HG03280 (cell line): ENCODE measurements around the gene PARD3.

Experiments used
- ATAC-seq: cut with Tn5 transposase; IDR thresholded peaks from one replicate; pipeline ENCODE4 v1.9.1; 2021; ENCODE audit warnings: mild to moderate bottlenecking, moderate library complexity; ENCODE audit not compliant: unreplicated experiment

Gene PARD3

DNA sequence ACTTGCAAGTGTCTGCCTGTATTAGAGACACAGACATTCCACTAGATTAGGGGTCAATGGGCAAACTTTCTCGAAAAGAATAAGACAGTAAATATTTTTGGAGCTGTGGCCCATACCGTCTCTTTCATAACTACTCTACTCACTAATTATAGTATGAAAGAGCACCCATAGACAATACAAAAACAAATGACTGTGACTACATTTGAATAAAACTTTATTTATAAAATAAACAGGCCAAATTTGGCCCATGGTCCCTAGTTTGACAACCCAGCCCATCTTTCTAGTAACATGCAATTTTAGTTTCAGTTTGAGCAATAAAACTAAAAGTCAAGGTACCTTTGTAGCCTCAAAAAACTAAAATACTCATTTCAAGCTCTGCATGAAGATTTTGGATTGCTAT is 294.6 kb downstream of the PARD3 start:
- ATAC-seq: no peak

DNA sequence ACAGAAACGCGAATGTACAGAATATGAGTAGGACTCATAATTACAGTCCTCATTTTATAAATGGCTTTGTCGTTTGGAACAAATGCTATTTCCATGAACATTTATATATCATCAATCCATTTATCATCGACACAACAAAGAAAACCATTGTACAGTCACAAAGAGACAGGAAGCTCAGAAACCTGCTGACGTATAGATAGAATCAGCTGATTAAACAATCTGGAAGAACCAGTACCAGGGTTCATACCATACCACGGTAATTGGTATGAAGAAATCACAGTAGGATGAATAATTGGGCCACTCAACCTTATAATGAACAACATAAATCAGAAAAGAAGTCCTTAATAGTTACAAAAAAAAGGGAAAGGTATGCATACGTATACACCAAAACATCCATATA is 295.0 kb downstream of the PARD3 start:
- no peak for ATAC-seq

DNA sequence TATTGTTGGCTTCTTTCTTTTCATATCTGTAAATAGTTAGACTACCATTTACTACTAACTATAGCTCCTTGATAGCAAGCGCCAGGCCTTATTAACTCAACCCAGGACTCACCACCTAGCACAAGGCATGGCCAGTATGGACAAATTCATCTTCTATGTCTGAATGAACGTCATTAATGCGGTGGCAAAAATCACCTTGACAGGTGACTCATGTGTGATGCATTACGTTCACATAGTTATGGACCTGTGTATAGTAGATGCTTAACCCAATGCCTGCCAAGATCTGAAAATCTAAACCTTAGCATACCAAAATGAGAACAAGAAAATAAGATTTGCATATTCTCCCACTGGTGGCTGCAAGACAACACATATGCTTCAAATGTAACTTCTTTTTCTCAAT is 300.8 kb downstream of the PARD3 start:
- no peak for ATAC-seq

GRCh38 chr10:34513636-34514035 is 301.5 kb downstream of the PARD3 start:
- ATAC-seq: no peak

DNA sequence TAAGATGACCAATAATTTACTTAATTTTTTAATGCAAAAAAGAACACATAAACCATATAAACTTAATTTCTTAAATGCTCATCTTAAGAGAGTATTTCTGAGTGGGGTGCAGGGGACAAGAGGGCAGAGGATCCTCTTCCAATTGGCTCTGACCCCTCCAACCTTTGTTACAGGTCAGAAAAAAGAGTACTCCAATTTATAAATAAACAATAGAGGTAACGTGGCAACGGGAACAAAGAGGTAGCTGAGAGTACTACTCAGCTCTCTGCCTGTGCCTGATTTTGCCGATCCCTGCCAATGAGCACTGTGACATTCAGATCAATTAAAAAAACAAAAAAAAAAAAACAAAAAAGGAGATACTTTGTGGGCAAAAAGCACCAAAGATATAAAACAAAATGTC is 307.9 kb downstream of the PARD3 start:
- ATAC-seq: no peak

DNA sequence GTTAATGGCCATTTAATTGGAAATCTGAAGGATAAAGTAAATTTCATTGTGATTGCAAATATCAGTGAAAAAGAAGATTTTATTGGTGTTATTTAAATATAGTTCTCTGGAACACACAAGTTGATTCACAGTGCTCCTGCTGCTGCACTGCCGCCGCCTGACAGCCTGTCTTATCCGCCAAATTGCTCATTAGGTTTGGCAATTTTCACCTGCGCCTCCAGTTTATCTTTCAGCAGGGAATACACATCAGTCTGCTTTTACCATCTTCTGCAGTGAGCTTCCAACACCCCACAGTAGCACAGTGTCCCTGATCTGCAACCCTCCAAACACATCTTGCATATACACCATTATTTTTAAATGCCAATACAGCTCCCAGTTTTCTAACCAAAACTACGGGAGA is 308.3 kb downstream of the PARD3 start:
- ATAC-seq: no peak

DNA sequence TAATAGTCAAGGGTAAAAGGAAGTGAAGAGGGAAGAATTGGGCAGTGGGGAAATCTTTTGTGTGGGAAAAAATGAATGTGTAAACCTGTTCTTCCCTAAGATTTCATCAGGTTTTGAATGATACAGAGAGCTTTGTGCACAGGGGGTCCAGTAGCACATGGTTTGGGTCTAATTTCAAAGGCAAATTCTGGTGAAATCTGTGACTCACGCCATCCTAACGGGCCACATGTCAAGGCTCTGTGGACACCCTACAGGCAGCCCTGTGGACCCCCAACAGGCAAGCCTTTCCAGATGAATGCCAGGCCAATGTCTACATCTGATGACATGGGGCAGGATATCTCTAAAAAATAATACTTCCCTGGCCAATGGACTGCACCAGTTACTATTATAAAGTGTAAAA is 309.8 kb downstream of the PARD3 start:
- no peak for ATAC-seq

DNA sequence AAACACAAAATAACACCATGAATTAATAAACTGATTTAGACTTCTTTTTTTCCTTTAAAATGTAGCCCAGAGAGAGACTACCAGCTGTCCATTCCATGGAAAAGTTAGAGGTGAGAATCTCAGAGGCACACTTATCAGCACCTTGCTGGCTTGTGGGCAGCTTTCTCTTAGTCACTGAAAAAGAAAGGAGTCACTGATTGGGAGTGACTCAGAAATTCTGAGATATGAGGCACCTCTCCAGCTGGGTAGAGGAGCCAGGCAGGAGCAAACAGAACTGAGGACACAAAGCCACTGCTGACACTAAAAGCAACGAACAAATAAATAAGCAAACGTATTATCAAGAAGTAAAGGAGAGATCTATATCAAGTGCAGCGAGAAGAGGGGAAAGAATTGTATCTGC is 310.6 kb downstream of the PARD3 start:
- no peak for ATAC-seq

DNA sequence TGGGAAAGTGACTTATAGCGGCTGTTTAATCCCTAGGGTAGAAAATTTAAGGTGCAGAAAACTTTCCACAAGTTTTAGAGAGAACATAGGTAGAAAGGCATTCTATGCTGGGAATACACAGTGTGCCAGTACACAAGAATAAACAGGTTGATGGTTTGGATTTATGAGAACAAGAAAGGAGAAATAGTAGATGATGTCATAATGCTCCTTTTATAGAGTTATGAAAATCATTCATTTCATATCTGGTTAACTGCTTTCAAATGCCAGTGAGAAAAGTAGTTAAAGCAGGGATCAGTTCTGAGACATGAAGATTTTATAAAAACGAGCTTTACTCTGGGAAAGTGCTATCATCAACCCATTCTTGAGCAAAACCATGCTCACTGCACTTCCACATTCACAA is 311.4 kb downstream of the PARD3 start:
- no peak for ATAC-seq

DNA sequence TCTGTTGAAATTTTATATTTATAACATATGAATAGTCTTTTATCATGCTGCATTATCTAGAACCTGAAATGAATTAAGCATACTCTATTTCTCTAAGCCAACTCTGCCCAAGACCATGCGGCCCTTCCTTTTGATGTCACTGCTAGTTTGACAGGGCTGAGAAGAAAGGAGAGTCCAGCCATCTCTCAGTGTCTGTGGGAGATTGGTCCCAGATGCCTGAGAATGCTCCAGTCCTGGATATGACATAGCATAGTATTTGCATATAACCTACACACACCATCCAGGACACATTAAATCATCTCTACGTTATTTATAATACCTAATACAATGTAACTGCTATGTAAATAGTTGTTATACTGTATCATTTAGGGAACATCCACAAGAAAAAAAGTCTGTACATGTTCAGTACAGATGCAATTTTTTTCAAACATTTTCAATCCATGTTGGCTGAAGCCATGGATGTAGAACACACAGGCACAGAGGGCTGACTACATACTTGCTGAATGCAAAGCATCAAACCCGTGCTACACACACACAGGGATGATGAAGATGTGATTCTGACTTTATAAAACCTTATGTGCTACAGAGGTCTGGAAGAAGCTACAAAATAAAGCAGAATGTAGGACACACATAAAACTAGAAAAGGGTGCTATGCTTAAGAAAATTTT is 315.4 kb downstream of the PARD3 start:
- ATAC-seq: no peak

GRCh38 chr10:34498821-34499220 is 316.3 kb downstream of the PARD3 start:
- ATAC-seq: no peak

GRCh38 chr10:34495938-34496337 is 319.2 kb downstream of the PARD3 start:
- ATAC-seq: no peak

DNA sequence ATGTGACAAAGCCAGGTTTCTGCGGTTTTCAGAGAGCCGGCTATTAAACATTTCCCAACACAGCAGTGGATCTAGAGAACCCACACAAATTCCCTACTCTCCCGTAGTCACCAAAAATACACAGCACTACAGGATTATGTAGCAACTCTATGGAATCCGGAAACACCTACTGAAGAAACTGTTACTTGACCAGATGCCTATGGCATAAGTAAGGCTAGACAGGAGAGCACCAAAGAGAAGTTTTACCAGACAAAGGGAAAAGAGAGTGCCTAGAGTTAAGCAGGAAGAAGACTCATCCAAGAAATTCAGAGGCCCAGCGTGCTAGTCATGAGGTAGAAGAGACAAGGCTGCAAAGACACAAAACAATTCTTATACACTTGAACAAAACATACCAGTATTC is 321.1 kb downstream of the PARD3 start:
- no peak for ATAC-seq

DNA sequence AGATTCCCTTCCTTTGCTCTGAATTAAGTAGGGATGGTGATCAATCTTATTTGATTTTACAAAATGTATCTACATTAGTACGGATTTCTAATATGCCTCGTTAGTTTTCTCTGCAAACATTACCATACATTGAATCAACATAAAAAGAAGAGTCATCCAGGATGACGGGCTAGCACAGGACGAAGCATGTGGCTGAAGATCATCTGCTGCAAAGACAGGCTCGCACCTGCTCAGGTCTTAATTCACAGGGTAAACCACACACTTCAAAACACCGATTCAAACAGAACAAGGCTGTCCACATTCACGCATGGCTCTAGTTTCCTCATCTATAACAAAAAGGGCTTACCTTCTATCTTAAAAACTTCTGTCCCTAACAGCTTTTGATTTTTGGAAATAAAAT is 323.0 kb downstream of the PARD3 start:
- no peak for ATAC-seq

GRCh38 chr10:34491678-34492077 is 323.4 kb downstream of the PARD3 start:
- ATAC-seq: no peak

- ATAC-seq: no peak
These were observed 324.9 kb downstream of the PARD3 start for GRCh38 chr10:34489973-34490745.

DNA sequence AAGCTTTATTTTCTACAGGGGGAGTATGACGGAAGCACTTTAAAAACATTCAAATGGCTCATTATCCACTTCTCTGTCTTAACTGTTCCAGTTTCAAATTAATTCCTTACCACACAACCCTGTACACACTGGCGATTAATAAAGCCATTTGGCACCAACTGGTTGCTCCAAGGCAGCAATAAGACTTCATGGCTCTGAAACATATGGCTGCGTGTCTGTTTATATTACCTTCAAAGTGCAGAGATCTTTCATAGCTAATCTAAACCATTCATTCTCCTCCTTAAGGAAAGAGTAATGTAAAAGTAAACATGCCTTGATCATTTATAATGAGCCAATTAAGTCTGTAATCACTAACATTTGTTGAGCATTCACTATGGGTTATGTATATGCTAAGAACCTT is 325.7 kb downstream of the PARD3 start:
- no peak for ATAC-seq

DNA sequence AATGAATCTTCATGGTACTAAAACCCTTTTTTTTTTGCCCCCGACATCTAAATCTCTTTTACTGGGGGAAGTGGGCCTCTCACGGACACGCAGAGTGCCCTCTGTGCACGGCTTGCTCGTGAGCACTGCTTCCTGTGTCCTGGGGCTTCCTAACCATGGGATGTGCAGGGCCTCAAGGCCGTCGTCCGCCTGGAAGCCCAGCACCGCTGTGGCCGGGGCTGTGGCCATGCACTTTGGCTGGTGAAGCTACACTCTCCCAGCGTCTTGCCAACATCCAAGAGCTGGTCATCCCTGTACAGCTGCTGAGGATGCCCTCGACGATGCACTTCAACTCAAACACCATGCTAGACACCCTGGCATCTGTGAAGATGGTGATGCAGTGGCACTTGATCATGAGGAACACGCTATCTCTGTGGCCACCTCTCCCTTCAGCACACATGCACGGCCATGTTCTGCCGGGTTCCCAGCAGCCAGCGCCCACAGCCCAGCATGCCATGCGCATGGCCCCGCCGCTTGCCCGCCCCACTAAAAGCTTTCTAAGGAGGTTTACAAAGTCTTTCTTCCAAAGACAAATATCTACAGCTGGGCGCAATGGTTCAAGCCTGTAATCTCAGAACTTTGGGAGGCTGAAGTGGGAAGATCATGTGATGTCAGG is 326.5 kb downstream of the PARD3 start:
- no peak for ATAC-seq

- ATAC-seq: no peak
These were observed 329.1 kb downstream of the PARD3 start for GRCh38 chr10:34486008-34486407.

- no peak for ATAC-seq
These were observed 330.9 kb downstream of the PARD3 start for GRCh38 chr10:34484164-34484563.

DNA sequence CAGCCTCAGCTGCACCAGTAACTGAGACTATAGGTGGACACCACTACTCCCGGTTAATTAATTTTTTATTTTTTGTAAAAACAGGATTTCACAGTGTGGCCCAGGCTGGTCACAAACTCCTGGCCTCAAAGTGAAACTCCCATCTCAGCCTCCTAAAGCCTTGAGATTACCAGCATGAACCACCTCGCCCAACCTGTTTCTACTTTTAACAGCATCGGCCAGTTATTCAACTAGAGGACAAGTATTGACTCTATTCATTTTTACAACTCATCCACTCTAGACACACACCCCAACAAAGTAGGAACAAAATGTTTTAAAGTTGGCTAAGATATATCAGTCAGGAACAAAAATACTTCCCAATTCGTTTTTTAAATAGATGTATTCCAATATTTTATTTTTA is 334.8 kb downstream of the PARD3 start:
- no peak for ATAC-seq

DNA sequence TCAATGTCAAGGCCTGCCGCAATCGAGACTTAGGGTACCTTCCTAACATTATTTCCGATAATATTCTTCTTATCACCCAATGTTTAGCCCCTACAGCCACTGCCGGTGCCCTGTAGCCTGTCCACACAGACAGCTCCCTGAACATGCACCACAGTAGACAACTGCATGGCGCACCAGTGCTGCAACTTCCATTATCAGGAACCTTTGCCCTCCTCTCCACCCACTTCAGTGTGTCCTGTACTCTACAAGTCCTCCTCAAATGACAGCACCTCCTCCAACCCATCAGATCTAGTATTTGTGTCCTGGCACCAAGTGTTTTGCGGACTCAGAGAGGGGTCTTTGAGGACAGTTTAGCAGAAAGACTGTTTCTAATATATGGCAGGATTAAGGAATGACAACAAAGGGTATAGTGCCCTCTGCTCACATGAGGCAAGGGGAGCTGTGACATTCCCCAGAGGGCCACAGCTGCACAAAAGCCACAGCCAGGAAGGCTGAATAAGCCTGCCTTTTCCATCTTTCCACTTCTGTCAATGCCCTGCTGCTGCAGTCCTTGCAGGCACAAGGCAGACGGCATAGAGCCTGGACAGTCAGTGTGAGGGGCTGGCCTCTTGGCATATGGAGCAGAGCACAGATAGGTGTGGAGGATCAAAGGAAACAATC is 335.4 kb downstream of the PARD3 start:
- no peak for ATAC-seq
